HFF-Myc (cell line): ENCODE results near the gene CREB3L1.

ENCODE experiments used
- DNase-seq: peaks from one replicate; pipeline ENCODE4 v3.0.0-alpha.2; 2011; ENCODE audit warnings: low read depth; ENCODE audit errors: extremely low read depth
- H3K4me3 ChIP-seq: replicated peaks from 2 replicates; pipeline ENCODE4 v1.5.1; 2011; ENCODE audit warnings: low read depth, mild to moderate bottlenecking, control low read depth, low read length
- TF ChIP-seq, protein P1 (sequence below): IDR thresholded peaks from 2 replicates; pipeline ENCODE4 v1.5.1; 2012; ENCODE audit warnings: mild to moderate bottlenecking, low read depth, low read length, control low read depth; ENCODE audit errors: missing control alignments

The CREB3L1 gene

DNA sequence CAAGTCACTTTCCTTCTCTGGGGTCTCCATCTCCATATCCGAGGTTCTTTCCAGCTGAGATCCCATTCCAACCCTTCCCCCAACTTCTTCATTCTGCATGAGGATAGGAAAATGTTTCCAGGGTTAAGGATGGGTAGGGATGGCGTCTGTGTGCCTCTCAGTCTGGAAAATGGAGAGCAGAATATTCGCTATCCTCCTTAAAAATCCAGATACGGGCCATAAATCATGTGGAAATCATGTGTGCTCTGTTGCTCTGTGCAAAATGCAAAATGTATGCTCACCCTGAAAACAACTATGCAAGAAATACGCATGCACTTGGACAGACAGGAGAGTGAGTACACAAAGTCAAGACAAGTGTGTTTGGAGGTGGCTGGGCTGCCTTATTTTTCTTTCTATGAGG, 3.2 kb downstream of the CREB3L1 start:
- peak overlapping the region; percentile 57 for H3K4me3 ChIP-seq

DNA sequence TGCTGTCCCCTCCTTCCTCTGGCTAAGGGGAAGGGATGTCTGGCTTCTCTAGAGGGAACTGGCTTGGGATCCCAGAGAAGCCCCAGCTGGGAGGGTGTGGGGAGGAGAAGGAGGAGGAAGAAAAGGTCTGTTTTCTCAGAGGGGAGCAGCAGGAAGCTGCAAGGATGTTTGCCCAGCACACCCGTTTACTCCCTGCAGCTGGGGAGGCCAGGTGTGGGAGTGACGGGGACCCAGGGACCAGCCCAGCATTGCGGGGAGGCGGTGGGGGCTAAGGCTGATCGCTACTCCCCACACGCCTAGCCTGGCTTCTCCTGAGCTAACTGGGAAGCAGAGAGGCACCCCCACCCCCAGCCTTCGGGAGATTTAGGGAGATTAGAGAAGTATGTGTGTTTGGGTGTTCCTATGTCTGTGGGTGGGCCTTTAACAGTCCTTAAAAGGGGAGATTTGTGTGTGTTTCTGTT, 3.9 kb downstream of the CREB3L1 start:
- peak overlapping the region; percentile 57 for H3K4me3 ChIP-seq
- TF ChIP-seq, protein P1, sequence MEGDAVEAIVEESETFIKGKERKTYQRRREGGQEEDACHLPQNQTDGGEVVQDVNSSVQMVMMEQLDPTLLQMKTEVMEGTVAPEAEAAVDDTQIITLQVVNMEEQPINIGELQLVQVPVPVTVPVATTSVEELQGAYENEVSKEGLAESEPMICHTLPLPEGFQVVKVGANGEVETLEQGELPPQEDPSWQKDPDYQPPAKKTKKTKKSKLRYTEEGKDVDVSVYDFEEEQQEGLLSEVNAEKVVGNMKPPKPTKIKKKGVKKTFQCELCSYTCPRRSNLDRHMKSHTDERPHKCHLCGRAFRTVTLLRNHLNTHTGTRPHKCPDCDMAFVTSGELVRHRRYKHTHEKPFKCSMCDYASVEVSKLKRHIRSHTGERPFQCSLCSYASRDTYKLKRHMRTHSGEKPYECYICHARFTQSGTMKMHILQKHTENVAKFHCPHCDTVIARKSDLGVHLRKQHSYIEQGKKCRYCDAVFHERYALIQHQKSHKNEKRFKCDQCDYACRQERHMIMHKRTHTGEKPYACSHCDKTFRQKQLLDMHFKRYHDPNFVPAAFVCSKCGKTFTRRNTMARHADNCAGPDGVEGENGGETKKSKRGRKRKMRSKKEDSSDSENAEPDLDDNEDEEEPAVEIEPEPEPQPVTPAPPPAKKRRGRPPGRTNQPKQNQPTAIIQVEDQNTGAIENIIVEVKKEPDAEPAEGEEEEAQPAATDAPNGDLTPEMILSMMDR, result no peak
- DNase-seq, result no peak

More for the DNA sequence above, 3.2 kb downstream of the CREB3L1 start:
- TF ChIP-seq, protein P1, result no peak
- no peak for DNase-seq

DNA sequence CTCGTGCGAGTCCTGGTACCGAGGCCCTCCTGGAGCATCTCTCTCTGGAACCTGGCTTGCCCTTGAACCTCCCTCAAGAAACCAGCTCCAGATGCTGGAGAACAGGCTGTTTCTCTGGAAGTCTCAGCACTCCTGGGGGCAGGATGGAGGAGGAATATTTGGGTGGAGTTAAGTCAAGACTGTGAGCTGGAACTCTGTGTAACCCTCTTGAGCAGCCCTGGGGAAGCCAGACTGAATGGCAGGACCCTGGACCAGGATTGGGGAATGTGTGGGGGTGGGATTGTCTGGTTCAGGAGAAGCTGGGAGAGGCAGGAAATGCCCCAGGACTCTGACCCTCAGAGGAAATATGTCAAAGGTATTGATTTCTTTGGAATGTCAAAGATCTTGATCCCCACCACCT, 7.7 kb downstream of the CREB3L1 start:
- DNase-seq, result no peak
- TF ChIP-seq, protein P1, result no peak
- no peak overlapping the region for H3K4me3 ChIP-seq

DNA sequence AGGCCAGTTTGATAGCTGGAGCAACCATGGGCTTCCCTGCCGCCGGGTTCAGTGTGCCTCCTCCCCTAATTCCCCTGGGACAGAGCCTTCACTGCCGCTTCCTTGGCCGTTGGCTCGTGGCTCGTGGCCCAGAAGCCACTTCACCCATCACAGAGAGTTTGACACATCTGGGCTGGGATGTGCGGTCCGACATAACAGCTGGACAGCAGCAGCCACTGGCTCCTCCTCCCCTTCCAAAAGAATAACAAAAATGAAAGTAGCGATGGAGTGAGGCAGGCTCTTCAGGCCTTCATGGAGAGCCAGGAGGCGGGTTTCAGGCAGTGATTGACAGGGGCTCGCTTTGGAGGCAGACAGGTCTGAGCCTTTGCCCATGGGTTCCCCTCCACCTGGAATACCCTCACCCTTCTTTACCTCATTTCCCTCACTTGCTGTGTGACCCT, 8.2 kb downstream of the CREB3L1 start:
- TF ChIP-seq, protein P1, result no peak
- no peak overlapping the region for H3K4me3 ChIP-seq
- no peak for DNase-seq

DNA sequence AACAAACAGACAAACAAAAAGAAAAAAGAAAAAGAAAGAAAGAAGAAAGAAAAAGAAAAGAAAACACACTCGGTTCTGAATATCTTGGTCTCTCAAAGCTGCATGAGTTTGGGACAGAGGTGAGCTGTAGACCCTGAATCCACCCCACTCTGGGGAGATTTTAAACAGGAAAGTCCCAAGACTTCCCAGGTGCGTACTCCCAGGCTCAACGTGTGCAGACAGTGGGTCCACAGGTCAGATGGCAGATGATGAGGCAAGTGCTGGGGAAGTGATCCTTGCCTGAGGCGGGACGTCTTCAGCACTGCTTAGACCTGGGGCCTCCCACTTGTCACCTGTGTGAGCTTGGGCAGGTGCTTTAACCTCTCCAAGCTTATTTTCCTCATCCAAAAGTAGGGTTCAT, 9.3 kb downstream of the CREB3L1 start:
- TF ChIP-seq, protein P1, result no peak
- DNase-seq, result no peak
- no peak overlapping the region for H3K4me3 ChIP-seq

DNA sequence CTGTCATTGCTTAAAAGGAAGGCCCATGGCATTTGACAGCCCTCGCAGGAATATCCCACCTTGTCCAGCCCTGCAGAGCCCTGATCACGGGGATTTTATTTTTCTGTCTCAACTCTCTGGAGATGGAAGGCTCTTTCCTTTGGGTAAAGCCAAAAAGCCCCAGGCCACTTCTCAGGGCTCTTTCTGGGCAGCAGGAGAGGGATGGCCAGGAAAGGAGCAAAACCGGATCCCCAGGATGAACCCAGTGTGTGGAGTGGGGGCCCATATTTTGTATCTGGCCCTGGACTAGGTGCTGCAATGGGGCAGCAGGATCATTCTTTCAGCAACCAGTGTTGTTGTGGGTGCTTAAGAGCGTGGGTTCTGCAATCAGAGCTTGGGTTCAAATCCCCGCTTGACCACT, 11.0 kb downstream of the CREB3L1 start:
- TF ChIP-seq, protein P1, result no peak
- no peak for DNase-seq
- H3K4me3 ChIP-seq, result no peak overlapping the region

DNA sequence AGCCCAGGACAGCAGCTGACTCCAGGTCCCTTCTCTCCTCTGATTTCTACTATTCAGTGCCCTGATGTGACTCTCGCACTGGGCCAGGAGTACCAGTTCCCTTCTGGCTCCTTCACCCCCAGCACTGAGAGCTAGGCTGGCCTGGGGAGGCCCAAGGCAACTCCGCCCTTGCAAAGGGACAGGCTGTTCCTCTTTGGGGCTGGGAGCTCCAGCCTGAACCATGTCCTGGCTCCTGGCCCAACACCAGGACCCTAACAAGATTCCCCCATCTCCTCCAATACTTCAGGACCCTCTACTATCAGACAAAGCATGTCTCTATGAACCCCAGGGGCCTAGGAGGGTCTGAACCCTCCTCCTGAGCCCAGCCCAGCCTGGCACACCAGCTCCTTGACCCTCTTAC, 12.5 kb downstream of the CREB3L1 start:
- H3K4me3 ChIP-seq, result no peak overlapping the region
- TF ChIP-seq, protein P1, result no peak
- no peak for DNase-seq
